ENCODE measurements around the gene CCDC120.

DNA sequence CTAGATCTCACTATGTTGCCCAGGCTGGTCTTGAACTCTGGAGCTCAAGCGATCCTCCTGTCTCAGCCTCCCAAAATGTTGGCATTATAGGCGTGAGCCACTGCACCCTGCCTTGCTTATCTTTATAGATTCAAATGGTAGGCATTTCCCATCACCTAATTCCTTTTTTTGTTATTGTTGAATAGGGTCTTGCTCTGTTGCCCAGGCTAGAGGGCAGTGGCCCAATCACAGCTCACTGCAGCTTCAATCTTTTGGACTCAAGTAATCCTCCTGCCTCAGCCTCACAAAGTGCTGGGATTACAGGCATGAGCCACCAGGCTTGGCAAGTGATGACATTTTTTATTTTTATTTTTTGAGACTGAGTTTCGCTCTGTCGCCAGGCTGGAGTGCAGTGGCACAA is 37.6 kb downstream of the CCDC120 start:
- TF ChIP-seq, protein P1, sequence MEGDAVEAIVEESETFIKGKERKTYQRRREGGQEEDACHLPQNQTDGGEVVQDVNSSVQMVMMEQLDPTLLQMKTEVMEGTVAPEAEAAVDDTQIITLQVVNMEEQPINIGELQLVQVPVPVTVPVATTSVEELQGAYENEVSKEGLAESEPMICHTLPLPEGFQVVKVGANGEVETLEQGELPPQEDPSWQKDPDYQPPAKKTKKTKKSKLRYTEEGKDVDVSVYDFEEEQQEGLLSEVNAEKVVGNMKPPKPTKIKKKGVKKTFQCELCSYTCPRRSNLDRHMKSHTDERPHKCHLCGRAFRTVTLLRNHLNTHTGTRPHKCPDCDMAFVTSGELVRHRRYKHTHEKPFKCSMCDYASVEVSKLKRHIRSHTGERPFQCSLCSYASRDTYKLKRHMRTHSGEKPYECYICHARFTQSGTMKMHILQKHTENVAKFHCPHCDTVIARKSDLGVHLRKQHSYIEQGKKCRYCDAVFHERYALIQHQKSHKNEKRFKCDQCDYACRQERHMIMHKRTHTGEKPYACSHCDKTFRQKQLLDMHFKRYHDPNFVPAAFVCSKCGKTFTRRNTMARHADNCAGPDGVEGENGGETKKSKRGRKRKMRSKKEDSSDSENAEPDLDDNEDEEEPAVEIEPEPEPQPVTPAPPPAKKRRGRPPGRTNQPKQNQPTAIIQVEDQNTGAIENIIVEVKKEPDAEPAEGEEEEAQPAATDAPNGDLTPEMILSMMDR (IDR thresholded peaks at IDR 0.05) = no peak
- TF ChIP-seq EP300 (IDR thresholded peaks at IDR 0.05; ENCODE audit: low read depth) (no peak), POLR2A (IDR thresholded peaks at IDR 0.05) (no peak), POLR2AphosphoS5 (IDR thresholded peaks at IDR 0.05) (no peak)

Measured in transverse colon (tissue), 4 donors.